UCSD-AML1 (cell line): ENCODE data around the gene SLCO4A1.
"Not testable (repeated sequence)": the region's sequence is repeated elsewhere in the genome, so short reads cannot be mapped to it uniquely, and the experiment has no call there.

Experiments used
- DNase-seq: peaks from one replicate; lab custom pipeline; 2025; ENCODE audit not compliant: unreplicated experiment; lab: John Stamatoyannopoulos, UW

The SLCO4A1 gene

DNA sequence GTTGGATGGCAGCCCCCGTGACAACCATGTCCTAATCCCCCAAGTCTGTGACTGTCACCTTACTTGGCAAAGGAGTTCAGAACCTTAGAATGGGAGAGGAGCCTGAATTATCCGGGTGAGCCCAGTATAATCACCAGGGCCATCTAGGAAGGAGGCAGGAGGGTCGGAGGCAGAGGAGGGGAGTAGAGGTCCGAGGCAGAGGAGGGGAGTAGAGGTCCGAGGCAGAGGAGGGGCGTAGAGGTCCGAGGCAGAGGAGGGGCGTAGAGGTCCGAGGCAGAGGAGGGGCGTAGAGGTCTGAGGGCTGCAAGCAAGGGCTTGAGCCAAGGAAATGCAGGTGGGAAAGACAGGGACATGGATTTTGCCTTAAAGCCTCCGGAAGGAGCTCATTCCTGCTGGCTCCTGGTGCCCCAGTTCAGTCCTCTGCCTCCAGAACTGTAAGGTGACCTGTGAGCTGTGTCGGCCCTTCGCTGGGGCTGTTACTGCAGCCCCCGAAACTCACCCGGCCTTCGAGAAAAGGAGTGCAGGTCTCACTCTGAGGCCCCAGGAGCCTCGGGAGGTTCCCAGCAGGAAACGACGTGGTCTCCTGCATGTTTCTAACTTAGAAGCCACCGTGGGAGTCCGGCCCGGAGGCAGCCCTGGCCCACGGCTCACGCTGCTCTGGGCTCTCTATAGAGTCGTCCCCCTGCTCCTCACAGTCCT, 20.0 kb upstream of the SLCO4A1 start:
- no peak for DNase-seq

DNA sequence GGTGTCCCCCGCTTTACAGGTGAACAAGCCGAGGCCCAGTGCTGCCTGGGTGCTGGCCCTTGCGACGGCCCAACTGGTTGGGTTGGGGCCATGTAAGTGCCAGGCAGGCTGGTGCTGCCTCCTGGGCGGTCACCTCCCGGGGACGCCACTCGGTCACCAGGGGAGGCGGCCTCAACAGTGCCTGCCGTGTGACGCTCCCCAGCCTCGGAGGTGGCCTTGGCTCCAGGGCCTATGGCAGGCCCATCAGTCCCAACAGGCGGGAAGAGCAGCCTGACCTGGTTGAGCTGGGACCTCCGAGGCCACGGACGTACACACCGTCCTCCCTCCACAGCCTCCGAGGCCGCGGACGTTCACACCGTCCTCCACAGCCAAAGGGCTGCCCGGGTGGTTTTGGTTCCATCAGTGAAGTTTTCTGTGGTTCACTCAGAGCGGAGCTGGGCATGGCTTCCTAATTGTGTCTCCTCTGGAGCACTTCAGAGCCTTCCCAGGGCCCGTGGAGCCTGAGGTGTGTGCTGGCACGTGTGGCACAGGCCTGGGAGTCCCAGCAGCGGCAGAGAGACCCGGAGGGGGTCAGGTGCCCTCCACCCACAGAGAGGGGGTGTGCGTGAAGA, 19.3 kb upstream of the SLCO4A1 start:
- DNase-seq, result peak; percentile 50

DNA sequence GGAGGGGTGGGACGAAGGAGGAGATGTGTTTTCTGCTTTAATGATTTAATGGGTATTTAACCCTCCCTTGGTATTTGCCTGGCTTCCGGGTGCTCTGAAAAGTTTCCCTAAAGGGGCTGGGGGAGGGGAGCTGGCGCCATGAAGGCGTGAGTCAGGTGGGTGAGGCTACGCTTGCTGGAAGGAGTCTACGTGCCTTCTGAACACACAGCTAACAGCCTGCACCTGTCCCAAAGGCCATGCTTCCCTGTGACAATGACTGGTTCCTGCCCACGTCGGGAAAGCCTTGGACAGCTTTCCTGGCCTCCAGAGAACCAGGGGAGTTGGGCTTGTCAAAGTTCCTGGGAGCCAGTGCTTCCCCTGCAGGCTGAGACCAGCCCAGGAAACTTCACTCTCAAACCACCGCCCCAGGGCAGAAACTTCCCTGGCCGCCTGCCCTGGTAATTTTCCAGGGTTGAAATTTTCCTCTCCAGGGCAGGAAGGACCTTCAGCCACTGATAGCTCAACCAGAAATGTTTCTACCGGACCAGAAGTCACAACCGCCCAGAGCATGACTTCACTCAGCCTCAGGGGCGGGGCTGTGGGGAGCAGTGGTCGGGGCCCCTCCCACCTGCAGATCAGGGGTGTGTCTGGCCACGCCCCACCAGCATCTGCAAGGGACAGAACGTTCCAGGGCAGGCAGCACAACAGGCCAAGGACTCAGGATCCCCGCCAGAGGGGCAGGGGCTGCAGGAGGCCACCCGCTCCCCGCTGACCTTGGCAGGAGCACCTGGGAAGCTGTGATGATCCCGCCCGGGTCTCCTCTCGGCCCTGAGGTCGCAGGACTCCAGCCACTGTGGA, 18.6 kb upstream of the SLCO4A1 start:
- DNase-seq, result peak; percentile 96

DNA sequence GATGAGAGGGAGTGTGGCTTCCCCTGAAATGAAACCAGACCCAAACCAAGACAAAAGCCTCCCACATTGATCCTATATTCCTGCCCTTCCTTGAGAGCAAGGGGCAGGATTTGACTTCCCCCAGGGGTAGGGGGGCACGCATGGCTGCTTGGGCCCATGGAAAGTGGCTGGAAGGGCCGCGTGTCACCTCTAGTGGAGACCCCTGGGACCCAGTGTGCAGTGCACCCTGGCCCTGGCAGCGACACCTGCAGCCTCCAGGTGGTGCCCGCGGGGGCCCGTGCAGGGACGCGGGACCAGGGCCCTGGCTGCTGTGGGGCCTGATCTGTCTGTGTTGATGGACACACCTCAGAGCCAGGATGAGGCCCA, 18.0 kb upstream of the SLCO4A1 start:
- DNase-seq, result peak; percentile 76

DNA sequence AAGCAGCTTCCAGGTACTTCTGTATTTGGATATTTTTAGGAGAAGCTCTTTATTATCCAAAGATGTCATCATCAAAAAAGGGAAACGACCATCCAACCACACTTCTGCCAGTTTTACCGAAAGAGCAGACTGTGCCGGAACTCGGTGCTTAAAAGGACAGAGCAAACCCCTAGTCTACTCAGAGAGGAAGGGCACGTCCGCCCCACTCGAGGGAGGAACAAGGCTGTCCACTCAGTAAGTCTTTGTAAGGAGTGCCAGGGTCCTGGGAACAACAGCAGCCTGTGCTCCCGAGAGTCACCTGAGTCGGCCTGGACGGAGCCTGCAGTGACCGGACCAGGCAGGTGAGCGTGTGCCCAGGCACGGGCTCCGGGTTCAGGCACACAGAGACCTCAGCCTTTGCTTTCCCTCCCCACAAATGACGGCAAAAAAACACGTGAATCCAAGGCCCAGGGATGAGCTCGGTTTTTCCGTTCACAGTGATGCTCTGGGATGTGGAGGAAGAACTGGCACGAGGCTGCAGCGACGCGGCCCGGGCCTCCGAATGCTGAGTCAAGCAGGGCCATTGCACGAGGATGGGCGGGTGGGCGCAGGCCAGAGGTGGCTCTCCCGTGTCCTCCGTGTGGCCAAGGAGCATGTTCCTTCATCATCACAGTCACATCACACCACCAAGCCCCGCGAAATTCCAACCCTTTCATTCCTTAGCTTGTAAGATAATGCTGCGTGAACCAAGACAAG, 17.4 kb upstream of the SLCO4A1 start:
- peak; percentile 66 for DNase-seq

DNA sequence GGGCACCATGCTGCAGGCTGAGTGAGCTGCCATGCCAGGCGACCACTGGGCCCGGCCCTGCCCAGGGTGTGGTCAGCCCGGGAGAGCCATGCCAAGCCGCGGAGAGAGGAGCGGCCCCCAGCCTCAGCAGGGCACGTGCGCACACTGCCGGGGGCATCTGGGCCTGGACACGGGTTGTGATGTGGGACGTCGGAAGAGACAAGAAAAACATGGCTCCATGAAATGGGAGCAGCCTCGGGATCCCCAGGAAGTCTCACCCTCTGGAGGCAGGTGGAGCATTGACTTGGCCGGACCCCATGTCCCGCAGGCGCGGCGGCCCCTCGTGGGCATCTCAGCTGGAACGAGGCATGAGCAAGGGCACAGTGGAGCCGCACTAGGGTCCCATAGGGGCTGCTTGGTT, 16.8 kb upstream of the SLCO4A1 start:
- no peak for DNase-seq

DNA sequence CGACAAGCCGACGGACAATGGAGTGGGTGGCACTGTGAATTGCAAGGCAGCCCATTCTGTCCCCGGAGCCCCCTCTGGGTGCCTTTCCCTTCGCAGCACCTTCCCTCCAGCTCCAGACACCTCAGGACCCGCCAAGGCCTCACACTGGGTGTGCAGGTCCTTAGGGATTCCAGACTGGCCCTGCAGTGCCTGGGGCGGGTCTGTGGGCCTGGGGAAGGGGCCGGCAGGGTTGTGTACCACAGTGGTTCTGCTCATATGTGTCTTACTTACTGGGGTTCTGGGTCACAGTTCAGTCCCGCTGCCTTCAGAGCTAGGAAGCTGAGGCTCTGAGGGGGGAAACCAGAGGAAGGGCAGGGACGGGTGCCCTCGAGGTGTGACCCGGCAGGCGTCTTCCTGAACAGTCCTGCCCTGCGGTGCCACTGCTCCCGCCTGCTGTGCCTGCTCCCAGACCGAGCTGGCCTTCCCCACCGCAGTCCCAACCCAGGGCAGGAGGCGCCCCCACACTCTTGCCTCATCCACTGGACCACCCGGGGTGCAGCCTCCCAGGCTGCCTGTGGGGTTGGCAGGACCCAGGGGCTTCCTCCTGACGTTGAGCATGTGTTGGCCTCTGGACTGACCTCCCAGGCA, 16.3 kb upstream of the SLCO4A1 start:
- DNase-seq, result no peak

DNA sequence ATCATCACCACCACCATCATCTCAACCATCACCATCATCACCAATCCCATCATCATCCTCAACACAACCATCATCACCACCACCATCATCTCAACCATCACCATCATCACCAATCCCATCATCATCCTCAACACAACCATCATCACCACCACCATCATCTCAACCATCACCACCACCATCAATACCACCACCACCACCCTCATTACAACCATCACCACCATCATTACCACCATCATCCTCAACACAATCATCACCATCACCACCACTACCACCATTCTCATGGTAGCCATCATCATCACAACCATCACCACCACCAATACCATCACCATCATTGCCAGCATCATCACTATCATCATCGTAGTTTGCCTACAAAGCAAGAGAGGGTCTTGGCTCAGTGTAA, 14.9 kb upstream of the SLCO4A1 start:
- not testable (repeated sequence) for DNase-seq

DNA sequence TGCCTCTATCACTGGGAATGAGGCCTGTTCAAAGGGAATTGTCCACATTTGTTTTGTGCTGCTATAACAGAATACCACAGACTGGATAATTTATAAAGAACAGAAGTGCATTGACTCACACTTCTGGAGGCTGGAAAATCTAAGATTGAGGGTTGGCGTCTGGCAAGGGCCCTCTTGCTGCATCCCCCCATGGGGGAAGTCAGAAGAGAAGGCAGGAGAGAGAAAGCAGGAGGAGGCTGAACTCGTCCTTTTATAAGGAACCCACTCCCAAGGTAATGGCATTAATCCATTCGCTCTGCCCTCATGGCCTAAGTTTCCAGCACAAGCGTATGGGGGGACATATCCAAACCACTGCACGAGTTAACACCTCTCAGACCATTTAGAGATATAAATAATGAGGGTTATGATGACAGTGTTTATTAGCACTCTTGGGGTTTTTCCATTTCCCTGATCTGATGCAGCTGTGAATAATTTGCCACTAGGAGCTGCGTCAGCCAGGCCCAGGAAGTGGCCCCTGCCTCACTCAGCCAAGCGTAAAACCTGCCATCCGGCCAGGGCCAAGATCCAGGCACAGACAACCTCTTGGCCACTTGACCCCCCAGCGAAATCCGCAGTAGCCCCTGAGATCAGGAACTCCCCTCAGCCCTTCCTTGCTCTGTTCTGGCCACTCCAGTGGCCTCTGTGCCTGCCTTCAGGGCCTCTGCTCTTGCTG, 14.2 kb upstream of the SLCO4A1 start:
- DNase-seq, result peak; percentile 57

DNA sequence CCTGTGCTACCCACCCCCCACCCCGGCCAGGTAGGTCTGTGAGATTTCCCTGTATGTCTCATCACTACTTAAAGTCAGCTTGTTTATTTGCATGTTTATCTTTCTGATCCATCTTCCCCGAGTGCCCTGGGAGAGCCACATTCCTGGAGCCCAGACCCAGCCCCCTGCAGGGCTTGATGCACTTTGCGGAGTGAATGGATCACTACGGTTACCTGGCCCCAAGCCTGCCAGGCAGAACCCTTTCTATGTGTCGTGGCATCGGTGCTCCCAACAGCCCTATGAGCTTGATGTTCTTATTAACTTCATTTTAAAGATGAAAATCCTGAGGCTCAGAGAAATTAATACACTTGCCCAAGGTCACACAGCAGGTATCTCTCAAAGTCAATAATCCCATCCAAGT, 13.6 kb upstream of the SLCO4A1 start:
- DNase-seq, result no peak

DNA sequence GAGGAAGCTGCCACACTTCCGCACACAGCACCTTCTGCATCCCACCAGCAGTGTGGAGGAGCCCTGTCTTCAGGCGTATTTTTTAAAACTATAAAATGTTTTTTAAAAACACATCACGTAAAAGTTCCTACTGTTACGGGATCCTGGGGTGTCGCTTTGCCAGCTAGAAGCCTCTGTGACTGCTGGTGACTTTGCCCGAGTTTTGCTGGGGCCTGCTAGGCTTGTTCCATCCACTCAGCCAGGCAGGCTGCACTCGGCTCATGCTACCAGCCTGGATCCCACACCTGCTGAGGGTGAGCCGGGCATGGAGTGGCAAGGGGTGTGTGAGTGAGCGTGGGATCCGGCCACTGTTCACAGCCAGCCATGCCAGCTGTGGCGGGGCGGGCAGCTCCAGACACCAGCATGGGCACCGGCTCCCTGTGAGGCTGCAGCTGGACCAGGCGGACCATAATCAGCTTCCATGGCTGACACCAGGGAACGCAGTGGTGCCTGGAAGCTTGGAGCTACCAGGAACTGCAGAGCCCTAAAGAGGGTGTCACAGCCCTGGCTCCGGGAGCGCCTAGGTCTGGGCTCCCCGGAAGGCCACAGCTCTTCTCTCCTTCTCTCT, 12.3 kb upstream of the SLCO4A1 start:
- no peak for DNase-seq

DNA sequence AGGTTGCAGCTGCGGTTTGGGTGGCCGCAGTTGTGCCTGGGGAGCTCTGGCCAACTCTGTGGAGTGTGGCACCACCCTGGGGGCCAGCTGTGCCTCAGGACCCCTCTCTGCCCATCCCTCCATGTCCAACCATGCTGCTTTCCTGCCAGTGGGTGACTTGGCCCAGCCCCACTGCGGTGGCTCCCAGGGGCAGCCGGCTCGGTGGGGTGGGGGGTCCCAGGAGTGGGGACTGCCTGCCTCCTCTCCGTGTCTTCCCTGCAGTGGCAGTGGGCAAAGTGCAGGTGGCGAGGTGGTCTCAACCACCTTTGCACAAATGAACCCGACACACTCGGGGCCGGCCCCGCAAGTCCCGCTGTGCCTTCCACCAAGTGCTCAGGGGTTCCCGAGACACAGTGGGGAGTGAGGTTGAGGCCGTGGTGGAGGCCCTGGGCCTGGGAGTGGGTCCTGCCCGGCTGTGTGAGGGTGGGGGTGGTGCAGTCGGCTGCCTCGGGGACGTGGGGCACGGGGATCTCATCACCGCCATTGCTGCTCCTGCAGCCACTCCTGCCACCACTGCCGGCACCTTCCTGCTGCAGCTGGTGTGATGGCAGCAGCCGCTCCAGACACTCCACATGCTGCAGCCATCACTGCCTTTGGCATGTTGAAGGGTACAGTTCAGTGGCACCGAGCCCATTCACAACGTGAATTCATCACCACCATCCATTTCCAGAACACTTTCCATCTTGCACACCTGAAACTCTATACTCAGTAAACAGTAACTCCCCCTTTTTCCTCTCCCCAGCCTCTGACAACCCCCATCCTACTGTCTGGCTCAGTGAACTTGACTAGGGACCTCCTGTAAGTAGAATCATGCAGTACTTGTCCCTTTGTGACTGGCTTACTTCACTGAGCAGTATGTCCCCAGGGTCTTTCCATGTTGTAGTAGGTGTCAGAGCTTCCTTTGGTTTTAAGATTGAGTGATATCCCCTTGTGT, 10.7 kb upstream of the SLCO4A1 start:
- no peak for DNase-seq

DNA sequence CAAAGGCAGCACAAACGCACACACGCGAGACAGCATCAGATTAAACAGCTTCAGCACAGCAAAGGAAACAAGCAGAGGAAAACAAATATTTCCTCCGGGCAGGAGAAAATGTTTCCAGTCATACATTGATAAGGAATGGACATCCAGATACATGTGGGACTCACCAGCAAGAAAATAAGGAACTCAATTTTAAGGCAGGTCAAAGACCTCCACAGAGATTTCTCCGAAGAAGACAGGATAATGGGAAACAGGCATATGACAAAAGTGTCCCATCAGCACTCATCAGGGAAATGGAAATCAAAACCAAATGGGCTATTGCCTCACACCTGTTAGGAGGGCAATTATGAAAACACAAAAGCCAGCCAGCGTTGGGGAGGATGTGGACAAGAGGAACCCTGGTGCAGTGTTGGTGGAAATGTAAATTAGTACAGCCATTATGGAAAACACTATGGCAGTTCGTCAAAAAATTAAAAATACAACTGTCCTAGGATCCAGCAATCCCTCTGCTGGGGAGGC, 9.7 kb upstream of the SLCO4A1 start:
- DNase-seq, result no peak

DNA sequence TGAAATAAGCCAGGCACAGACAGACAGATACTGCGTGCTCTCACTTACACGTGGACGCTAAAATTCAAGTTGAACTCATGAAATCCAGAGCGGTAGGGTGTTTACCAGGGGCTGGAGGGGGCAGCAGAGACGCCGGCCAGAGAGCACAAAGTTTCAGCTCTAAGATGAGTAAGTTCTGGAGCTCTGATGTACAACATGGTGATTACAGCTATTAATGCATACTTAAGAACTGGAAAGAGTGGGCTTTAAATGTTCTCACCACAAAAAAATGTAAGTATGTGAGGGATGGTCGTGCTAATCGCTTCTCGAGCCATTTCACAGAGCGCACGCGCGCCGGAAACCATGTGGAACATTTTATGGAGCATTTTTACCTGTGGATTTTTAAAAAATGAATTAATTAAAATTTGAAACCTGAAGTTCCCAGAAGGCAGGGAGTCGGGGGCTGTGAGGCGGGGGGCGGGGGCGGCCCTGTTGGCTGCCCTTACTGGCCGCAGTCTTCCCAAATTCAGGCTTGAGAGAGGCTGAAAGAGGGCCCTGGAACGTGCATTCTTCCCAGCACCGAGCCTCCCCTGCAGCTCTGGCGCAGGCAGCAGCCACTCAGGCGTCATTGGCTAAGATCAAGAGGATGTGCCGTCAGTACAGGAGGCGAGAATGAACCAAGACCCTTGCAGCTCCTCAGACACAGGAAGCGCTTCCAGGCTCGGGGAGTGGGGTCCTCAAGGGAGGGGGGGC, 8.5 kb upstream of the SLCO4A1 start:
- DNase-seq, result no peak

DNA sequence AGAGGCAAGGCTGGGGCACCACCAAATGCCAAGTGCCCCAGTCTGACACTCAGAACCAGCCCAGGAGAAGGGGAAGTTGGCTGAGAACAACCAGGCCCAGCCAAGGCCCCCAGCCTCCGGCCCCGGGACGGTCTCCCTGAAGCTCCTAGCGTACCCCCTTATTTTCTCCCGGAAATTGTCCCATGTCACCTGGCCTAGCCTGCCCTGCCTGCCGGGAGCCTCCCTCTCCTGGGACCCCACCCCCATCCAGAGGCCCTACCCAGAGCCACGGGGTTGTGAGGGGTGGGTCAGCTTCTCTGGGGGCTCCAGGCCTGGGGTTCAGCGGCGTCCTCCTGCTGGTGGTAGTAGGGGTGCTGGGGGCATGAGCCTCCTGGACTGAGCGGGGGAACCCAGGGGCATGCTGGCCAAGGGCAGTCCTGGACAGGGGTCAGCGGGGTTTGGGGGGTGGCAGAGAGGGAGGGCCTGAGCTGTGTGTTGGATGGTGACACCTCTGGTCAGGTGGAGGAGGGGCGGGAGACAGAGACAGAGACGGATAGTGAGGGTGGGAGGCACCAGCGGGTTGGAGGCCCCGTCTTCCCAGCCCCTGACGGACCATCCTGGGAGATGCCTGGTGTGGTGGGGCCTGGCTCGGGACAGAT, 7.9 kb upstream of the SLCO4A1 start:
- no peak for DNase-seq

DNA sequence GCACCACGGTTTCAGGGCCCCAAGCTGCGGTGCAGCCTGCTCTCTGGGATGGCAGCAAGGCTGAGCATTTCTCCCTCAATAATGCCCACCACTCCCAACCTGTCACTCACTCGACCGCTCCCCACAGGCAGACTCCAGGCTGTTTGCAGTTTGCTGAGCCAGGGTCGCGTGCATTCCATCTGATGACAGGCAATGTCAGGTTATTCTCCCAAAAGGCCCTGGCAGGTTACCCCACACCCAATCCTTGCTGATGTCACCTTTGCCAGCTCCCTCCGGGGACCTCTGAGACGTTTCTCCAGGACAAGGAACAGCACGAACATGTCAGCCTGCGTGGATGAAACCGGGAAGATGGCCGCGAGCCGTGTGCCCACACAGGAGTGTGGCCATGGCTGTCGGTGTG, 7.1 kb upstream of the SLCO4A1 start:
- DNase-seq, result no peak

DNA sequence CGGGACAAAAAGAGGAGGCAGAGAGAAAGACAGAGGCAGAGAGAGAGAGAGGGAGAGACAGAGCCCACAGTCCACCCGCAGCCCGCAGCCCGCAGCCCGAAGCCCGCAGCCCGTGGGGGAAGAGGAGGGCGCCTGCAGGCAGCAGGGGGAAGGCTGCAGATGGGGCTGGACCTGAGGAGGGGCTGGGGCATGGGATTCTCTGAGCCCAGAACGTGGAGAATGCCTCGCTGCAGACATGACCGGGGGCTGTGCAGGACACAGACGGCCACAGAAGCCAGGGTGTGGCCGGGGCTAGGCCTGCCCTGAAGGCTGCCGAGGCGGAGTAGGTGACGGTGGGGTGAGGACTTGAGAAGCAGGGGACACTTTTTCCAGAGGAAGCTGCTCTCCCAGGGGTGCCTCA, 6.5 kb upstream of the SLCO4A1 start:
- DNase-seq, result no peak
